Keratinocyte (primary cell): Measurements from ENCODE around the gene ROR2.

Experiments
- EZH2 ChIP-seq: IDR thresholded peaks from one replicate; pipeline ENCODE4 v1.6.1; 2012; ENCODE audit warnings: inconsistent platforms, mild to moderate bottlenecking, low read length, moderate library complexity
- TF ChIP-seq, protein P1 (sequence below), 3 experiments: IDR thresholded peaks in 1 of 3; conservative IDR thresholded peaks in 1 of 3; optimal IDR thresholded peaks in 1 of 3; 2 replicates in 2 of 3; 3 replicates in 1 of 3; pipeline versions ENCODE3 to v1.5.1; 2011; ENCODE audit warnings: low read length in 3 of 3, mild to moderate bottlenecking in 3 of 3, moderate library complexity in 2 of 3, control low read depth in 1 of 3, inconsistent platforms in 1 of 3; ENCODE audit not compliant: insufficient read depth in 2 of 3; ENCODE audit errors: extremely low read depth in 1 of 3

DNA sequence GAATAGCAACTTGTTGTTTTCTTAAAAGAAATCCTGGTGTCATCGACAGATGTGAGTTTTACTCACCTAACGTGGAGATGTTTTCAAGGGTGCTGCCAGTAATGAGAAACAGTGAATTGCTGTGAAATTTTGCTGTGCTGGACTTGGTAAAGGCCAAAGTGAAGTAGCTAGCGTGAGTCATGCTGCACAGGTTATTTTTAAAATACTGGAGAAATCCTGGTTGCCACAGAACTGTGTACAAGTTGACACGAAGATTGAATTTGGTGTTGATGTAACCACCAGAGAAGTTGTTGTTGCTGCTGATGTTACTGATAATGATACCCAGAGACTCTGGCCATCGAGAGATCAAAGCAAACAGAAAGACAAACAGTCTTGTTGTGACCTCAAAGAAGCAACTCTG lies 338.4 kb downstream of the ROR2 start:
- TF ChIP-seq, protein P1, sequence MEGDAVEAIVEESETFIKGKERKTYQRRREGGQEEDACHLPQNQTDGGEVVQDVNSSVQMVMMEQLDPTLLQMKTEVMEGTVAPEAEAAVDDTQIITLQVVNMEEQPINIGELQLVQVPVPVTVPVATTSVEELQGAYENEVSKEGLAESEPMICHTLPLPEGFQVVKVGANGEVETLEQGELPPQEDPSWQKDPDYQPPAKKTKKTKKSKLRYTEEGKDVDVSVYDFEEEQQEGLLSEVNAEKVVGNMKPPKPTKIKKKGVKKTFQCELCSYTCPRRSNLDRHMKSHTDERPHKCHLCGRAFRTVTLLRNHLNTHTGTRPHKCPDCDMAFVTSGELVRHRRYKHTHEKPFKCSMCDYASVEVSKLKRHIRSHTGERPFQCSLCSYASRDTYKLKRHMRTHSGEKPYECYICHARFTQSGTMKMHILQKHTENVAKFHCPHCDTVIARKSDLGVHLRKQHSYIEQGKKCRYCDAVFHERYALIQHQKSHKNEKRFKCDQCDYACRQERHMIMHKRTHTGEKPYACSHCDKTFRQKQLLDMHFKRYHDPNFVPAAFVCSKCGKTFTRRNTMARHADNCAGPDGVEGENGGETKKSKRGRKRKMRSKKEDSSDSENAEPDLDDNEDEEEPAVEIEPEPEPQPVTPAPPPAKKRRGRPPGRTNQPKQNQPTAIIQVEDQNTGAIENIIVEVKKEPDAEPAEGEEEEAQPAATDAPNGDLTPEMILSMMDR (optimal IDR thresholded peaks at IDR 0.05 in 1 of 3, IDR thresholded peaks at IDR 0.05 in 1 of 3, conservative IDR thresholded peaks at IDR 0.05 in 1 of 3; ENCODE audit: extremely low read depth in 1 of 3, insufficient read depth in 2 of 3, low read length in 3 of 3): no peak
- TF ChIP-seq EZH2: no peak
